ENCODE results near the gene TMSB4X.

Gene TMSB4X

DNA sequence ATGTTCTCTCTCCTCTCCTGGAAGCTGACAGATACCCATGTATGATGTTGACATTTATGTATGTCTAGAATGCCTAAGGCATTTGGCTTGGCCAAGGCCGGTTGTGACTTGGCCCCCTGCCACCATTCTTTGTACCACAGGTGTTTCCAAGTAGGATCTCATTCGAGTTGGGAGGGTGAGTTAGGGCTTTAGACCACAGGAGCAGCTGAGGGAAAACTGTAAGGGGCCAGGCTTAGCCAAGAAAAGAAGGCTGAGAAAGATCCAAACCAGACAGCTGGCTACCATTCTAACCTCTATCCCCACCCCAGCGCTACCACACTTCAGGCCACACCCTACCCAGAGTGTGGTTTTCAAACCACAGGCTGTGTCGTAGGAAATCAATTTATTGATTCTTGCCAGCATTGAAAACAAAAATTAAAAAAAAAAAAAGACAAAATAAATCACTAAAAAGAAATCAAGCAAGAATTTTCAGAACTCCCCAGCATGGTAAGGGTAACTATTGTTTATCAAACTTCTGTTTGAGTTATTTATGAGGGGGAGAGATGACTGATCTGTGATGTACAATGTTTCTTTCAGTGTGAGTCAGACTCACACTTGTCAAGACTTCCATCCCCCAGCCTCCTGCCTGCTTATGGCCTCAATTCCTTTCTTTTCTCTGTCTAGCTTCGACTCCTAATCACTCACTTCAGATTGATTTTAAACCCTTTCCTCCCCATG is 9.9 kb downstream of the TMSB4X start:
- TF ChIP-seq, protein P1, sequence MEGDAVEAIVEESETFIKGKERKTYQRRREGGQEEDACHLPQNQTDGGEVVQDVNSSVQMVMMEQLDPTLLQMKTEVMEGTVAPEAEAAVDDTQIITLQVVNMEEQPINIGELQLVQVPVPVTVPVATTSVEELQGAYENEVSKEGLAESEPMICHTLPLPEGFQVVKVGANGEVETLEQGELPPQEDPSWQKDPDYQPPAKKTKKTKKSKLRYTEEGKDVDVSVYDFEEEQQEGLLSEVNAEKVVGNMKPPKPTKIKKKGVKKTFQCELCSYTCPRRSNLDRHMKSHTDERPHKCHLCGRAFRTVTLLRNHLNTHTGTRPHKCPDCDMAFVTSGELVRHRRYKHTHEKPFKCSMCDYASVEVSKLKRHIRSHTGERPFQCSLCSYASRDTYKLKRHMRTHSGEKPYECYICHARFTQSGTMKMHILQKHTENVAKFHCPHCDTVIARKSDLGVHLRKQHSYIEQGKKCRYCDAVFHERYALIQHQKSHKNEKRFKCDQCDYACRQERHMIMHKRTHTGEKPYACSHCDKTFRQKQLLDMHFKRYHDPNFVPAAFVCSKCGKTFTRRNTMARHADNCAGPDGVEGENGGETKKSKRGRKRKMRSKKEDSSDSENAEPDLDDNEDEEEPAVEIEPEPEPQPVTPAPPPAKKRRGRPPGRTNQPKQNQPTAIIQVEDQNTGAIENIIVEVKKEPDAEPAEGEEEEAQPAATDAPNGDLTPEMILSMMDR (IDR thresholded peaks at IDR 0.05) = no peak
- H3K27ac Mint-ChIP-seq = peak overlapping the region; percentile 2
- H3K27me3 Mint-ChIP-seq (ENCODE audit: low read depth, poor library complexity) = peaks cover 3% of the 10 kb centered on the region
- no peak for DNase-seq
- H3K36me3 Mint-ChIP-seq (ENCODE audit: low read depth) = peaks cover 5% of the 10 kb centered on the region
- peaks cover 2% of the 10 kb centered on the region for H3K4me1 Mint-ChIP-seq
- H3K4me3 Mint-ChIP-seq = no peak overlapping the region
- peaks cover 56% of the 10 kb centered on the region for H3K9me3 Mint-ChIP-seq

DNA sequence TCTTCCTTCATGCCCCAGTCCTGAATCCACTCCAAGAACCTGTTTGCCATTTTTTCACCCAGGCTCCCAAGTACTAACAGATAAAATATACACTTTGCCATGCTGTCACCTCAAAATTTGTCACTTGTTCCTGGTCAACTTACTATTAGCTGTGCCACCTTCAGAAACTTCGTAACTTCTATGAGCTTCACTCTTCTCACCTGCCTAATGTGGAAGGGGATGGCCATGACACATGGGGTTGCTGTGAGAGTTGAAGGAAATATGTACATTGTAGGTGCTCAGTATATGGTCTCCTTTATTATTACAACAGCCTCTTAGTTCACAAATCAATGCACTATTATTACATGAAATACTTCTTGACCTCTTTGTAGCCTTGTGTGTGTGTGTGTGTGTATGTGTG is 10.4 kb downstream of the TMSB4X start:
- Mint-ChIP-seq H3K27ac (peak overlapping the region; percentile 2), H3K9me3 (peaks cover 56% of the 10 kb centered on the region), H3K27me3 (ENCODE audit: low read depth, poor library complexity) (peaks cover 3% of the 10 kb centered on the region), H3K4me1 (no peaks in the 10 kb centered on the region), H3K36me3 (ENCODE audit: low read depth) (peaks cover 5% of the 10 kb centered on the region), H3K4me3 (no peak overlapping the region)
- TF ChIP-seq, protein P1 (IDR thresholded peaks at IDR 0.05) = no peak
- no peak for DNase-seq

DNA sequence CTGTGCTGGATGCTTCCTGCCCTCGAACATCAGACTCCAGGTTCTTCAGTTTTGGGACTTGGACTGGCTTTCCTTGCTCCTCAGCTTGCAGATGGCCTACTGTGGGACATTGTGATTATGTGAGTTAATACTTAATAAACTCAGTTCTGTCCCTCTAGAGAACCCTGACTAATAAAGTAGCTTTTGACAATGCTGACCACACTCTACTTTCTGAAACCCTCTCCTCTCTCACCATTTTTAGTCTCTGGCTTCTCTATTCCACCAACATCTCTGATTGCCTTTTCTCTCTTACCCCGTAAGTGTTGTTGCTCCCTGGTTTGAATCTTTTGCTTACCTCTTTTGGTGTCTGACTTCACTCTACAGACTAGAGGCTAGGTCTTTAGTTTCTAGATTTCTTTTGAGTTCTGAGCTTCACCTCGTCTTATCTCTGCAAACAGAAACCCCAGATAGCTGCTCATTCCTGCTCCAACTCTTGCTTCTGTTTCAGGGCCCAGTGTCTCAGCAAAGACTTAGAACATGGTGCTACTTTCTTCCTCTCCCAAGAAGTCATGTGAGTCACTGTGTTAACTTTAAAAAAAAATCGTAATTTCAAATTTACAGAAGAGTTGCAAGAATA is 11.4 kb downstream of the TMSB4X start:
- Mint-ChIP-seq H3K4me1 (no peaks in the 10 kb centered on the region), H3K4me3 (no peak overlapping the region), H3K9me3 (peaks cover 62% of the 10 kb centered on the region), H3K36me3 (ENCODE audit: low read depth) (peaks cover 5% of the 10 kb centered on the region), H3K27me3 (ENCODE audit: low read depth, poor library complexity) (peaks cover 3% of the 10 kb centered on the region), H3K27ac (no peak overlapping the region)
- no peak for DNase-seq
- TF ChIP-seq, protein P1 (IDR thresholded peaks at IDR 0.05) = no peak

DNA sequence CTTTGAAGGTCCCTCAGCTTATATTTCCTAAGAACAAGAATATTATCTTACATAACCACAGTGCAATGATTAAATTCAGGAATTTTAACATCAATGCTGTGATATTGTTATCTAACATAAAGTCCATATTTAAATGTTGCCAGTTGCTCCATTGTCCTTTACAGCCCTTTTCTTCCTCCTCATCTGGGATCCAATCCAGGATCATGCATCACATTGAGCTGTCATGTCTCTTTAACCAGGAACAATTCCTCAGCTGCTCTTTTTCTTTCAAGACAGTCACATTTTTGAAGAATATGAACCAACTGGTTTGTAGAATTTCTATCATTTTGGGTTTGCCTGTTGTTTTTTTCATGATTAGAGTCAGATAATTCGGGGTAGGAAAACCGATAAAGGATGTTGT is 12.0 kb downstream of the TMSB4X start:
- H3K4me3 Mint-ChIP-seq = no peak overlapping the region
- peaks cover under 1% of the 10 kb centered on the region for H3K27me3 Mint-ChIP-seq (ENCODE audit: low read depth, poor library complexity)
- TF ChIP-seq, protein P1 (IDR thresholded peaks at IDR 0.05) = no peak
- H3K36me3 Mint-ChIP-seq (ENCODE audit: low read depth) = peaks cover 5% of the 10 kb centered on the region
- no peaks in the 10 kb centered on the region for H3K4me1 Mint-ChIP-seq
- H3K9me3 Mint-ChIP-seq = peaks cover 67% of the 10 kb centered on the region
- no peak overlapping the region for H3K27ac Mint-ChIP-seq
- DNase-seq = no peak

DNA sequence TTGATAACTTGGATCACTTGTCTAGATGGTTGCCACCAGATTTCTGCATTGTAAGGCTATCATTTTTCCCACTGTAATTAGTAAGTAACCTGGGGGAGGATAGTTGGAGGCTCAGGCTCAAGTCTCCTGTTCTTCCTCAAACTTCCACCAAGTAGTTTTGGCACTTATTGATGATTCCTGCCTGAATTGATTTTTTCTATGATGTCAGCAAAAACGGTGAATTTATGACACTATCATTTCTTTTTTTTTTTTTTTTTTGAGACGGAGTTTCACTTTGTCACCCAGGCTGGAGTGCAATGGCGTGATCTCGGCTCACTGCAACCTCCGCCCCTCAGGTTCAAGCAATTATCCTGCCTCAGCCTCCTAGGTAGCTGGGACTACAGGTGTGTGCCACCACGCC is 12.4 kb downstream of the TMSB4X start:
- Mint-ChIP-seq H3K4me3 (no peak overlapping the region), H3K4me1 (no peaks in the 10 kb centered on the region), H3K36me3 (ENCODE audit: low read depth) (peaks cover 5% of the 10 kb centered on the region), H3K27ac (no peak overlapping the region), H3K9me3 (peaks cover 66% of the 10 kb centered on the region), H3K27me3 (ENCODE audit: low read depth, poor library complexity) (no peaks in the 10 kb centered on the region)
- DNase-seq = no peak
- TF ChIP-seq, protein P1 (IDR thresholded peaks at IDR 0.05) = no peak
